HEK293T (cell line): Measurements from ENCODE around the gene KRT15.

Source experiments
- CTCF ChIA-PET: fragments of 350-600 bp; formaldehyde crosslinking; extraction: SDS; loops from one replicate; lab custom pipeline; 2021; ENCODE audit warnings: antibody characterized with exemption, inconsistent platforms; lab: Yijun Ruan, JAX
- POLR2A ChIA-PET: fragments of 350-600 bp; formaldehyde crosslinking; extraction: SDS; loops from one replicate; lab custom pipeline; 2020; ENCODE audit warnings: antibody characterized with exemption, inconsistent platforms; lab: Yijun Ruan, JAX
- DNase-seq: peaks from one replicate; pipeline ENCODE4 v3.0.0; 2012; ENCODE audit warnings: mixed read lengths; ENCODE audit errors: extremely low spot score
- ARNT ChIP-seq: fragments of 450-650 bp; IDR thresholded peaks from 2 replicates; pipeline ENCODE4 v1.6.1; 2017; ENCODE audit warnings: mild to moderate bottlenecking
- BHLHE40 ChIP-seq: fragments of 450-650 bp; IDR thresholded peaks from 2 replicates; pipeline ENCODE4 v1.6.1; 2016; ENCODE audit warnings: mild to moderate bottlenecking, moderate library complexity, borderline replicate concordance
- CTBP1 ChIP-seq: fragments of 450-650 bp; IDR thresholded peaks from 2 replicates; pipeline ENCODE4 v1.6.1; 2016; ENCODE audit warnings: borderline replicate concordance
- ELF4 ChIP-seq: fragments of 450-650 bp; IDR thresholded peaks from 2 replicates; pipeline ENCODE4 v1.6.1; 2017; ENCODE audit warnings: antibody characterized with exemption
- FOXA1 ChIP-seq: fragments of 450-650 bp; IDR thresholded peaks from 2 replicates; pipeline ENCODE4 v1.6.1; 2016; ENCODE audit warnings: mild to moderate bottlenecking
- FOXK2 ChIP-seq: fragments of 450-650 bp; IDR thresholded peaks from 2 replicates; pipeline ENCODE4 v1.6.1; 2016; ENCODE audit warnings: mild to moderate bottlenecking
- FOXM1 ChIP-seq: fragments of 450-650 bp; IDR thresholded peaks from 2 replicates; pipeline ENCODE4 v1.6.1; 2017; ENCODE audit warnings: mild to moderate bottlenecking, borderline replicate concordance
- HDGF ChIP-seq: fragments of 450-650 bp; IDR thresholded peaks from 2 replicates; pipeline ENCODE4 v1.6.1; 2017; ENCODE audit warnings: antibody characterized with exemption, borderline replicate concordance
- L3MBTL2 ChIP-seq: fragments of 450-650 bp; conservative IDR thresholded peaks from 2 replicates; pipeline ENCODE4 v1.6.1; 2016; ENCODE audit warnings: mild to moderate bottlenecking
- LEF1 ChIP-seq: fragments of 450-650 bp; IDR thresholded peaks from 2 replicates; pipeline ENCODE4 v1.6.1; 2017; ENCODE audit warnings: mild to moderate bottlenecking, borderline replicate concordance
- NFRKB ChIP-seq: fragments of 450-650 bp; IDR thresholded peaks from 2 replicates; pipeline ENCODE4 v1.6.1; 2016; ENCODE audit warnings: mild to moderate bottlenecking, moderate library complexity
- SP1 ChIP-seq: fragments of 450-650 bp; IDR thresholded peaks from 2 replicates; pipeline ENCODE4 v1.6.1; 2017
- SUZ12 ChIP-seq: fragments of 450-650 bp; IDR thresholded peaks from 2 replicates; pipeline ENCODE4 v1.6.1; 2016; ENCODE audit warnings: mild to moderate bottlenecking
- TARDBP ChIP-seq: fragments of 450-650 bp; IDR thresholded peaks from 2 replicates; pipeline ENCODE4 v1.6.1; 2016
- ZNF384 ChIP-seq: fragments of 450-650 bp; IDR thresholded peaks from 2 replicates; pipeline ENCODE4 v1.6.1; 2016
- TF ChIP-seq, protein P1 (sequence below): fragments of 450-650 bp; IDR thresholded peaks from 2 replicates; pipeline ENCODE4 v1.6.1; 2016

Gene KRT15

DNA sequence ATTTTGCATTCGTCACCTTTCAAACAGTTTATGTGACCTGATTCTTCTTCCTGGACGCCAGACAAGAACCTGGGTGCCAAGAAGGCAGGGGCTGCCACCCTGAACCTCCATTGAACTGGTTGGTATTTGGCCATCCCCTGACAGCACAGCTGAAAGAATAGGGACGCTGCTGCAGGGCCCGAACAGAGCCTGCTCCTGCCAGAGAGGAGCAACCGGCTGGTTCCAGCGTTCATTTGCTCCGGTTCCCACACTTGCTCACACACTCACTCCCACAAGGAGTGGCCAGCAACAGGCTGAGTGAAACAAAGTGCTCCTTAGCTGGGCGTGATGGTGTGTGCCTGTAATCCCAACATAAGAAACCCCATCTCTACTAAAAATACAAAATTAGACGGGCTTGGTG, 38.2 kb upstream of the KRT15 start:
- POLR2A ChIA-PET, result no interaction called here
- CTCF ChIA-PET, result interaction anchor here (1.0 to 2.1 kb wide), 5 partner anchors 8 to 106 kb away, joined by 3 to 16 read pairs (median 5); no protein-coding TSS in a partner anchor
- TF ChIP-seq BHLHE40 (no peak), HDGF (no peak), ZNF384 (no peak), FOXK2 (no peak), LEF1 (no peak), NFRKB (no peak), TARDBP (no peak), SP1 (no peak)
- no peak for DNase-seq

- TF ChIP-seq FOXM1 (no peak), FOXK2 (no peak), TARDBP (no peak)
- CTCF ChIA-PET, result interaction anchor here (1.0 kb wide), 1 partner anchor 107 kb away, joined by 5 read pairs; no protein-coding TSS in a partner anchor
- POLR2A ChIA-PET, result no interaction called here
- DNase-seq, result no peak
These were observed 37.6 kb upstream of the KRT15 start for GRCh38 chr17:41556306-41556705.

- no peak for TF ChIP-seq NFRKB
- TF ChIP-seq FOXM1, result no peak
- no peak for TF ChIP-seq BHLHE40
- no peak for TF ChIP-seq SUZ12
- TF ChIP-seq L3MBTL2, result no peak
- TF ChIP-seq HDGF, result no peak
- TF ChIP-seq, protein P1, sequence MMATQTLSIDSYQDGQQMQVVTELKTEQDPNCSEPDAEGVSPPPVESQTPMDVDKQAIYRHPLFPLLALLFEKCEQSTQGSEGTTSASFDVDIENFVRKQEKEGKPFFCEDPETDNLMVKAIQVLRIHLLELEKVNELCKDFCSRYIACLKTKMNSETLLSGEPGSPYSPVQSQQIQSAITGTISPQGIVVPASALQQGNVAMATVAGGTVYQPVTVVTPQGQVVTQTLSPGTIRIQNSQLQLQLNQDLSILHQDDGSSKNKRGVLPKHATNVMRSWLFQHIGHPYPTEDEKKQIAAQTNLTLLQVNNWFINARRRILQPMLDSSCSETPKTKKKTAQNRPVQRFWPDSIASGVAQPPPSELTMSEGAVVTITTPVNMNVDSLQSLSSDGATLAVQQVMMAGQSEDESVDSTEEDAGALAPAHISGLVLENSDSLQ, result no peak
- no peak for TF ChIP-seq SP1
- TF ChIP-seq TARDBP, result no peak
- no peak for TF ChIP-seq FOXK2
- TF ChIP-seq ARNT, result no peak
- no peak for TF ChIP-seq LEF1
- TF ChIP-seq FOXA1, result no peak
- TF ChIP-seq ZNF384, result no peak
- TF ChIP-seq CTBP1, result no peak
- no peak for TF ChIP-seq ELF4
- no peak for DNase-seq
- ChIA-PET POLR2A (no interaction called here), CTCF (interaction anchor here (1.4 kb wide), 2 partner anchors 107 to 111 kb away, joined by 3 to 5 read pairs; no protein-coding TSS in a partner anchor)
These were observed 36.6 kb upstream of the KRT15 start for GRCh38 chr17:41555105-41555887.

GRCh38 chr17:41553987-41554680, 35.4 kb upstream of the KRT15 start:
- TF ChIP-seq, protein P1, result no peak
- TF ChIP-seq TARDBP, result no peak
- TF ChIP-seq BHLHE40, result no peak
- TF ChIP-seq CTBP1, result no peak
- no peak for TF ChIP-seq ZNF384
- TF ChIP-seq NFRKB, result no peak
- no peak for TF ChIP-seq ARNT
- TF ChIP-seq FOXM1, result no peak
- no peak for TF ChIP-seq L3MBTL2
- TF ChIP-seq FOXK2, result no peak
- TF ChIP-seq SUZ12, result no peak
- no peak for TF ChIP-seq FOXA1
- no peak for TF ChIP-seq ELF4
- no peak for TF ChIP-seq LEF1
- TF ChIP-seq SP1, result no peak
- TF ChIP-seq HDGF, result no peak
- ChIA-PET POLR2A (interaction anchor here (1.0 kb wide), 1 partner anchor 15 kb away, joined by 3 read pairs; no protein-coding TSS in a partner anchor), CTCF (interaction anchor here (1.0 kb wide), 1 partner anchor 95 kb away, joined by 5 read pairs; no protein-coding TSS in a partner anchor)
- DNase-seq, result no peak

GRCh38 chr17:41553176-41553575, 34.5 kb upstream of the KRT15 start:
- TF ChIP-seq ARNT, result no peak
- no peak for TF ChIP-seq SUZ12
- no peak for TF ChIP-seq FOXA1
- no peak for TF ChIP-seq SP1
- no peak for TF ChIP-seq FOXK2
- TF ChIP-seq FOXM1, result no peak
- TF ChIP-seq L3MBTL2, result no peak
- TF ChIP-seq CTBP1, result no peak
- TF ChIP-seq ZNF384, result no peak
- TF ChIP-seq NFRKB, result no peak
- TF ChIP-seq HDGF, result no peak
- no peak for TF ChIP-seq BHLHE40
- TF ChIP-seq, protein P1, result no peak
- TF ChIP-seq LEF1, result no peak
- TF ChIP-seq ELF4, result no peak
- TF ChIP-seq TARDBP, result no peak
- ChIA-PET POLR2A (interaction anchor here (1.0 kb wide), 2 partner anchors 16 to 734 kb away, joined by 3 read pairs; no protein-coding TSS in a partner anchor), CTCF (interaction anchor here (1.0 kb wide), 1 partner anchor 95 kb away, joined by 5 read pairs; no protein-coding TSS in a partner anchor)
- no peak for DNase-seq
